ENCODE data around the gene DENND2A. TPM values are rescaled to one million over a fixed set of nuclear protein-coding genes. Genes with fewer than 3 reads are reported as not detected.

DENND2A gene
- total RNA-seq, 1 experiment from 2014 or later: not detected

- no TSS peak for BruUV-seq (replicated peaks)
- TF ChIP-seq CTCF (IDR thresholded peaks at IDR 0.05; ENCODE audit: unreplicated experiment): no peak
- peak overlapping the region; percentile 78 for H3K4me3 Mint-ChIP-seq (ENCODE audit: low read depth, unreplicated experiment)
- DNase-seq: no peak
- H3K9me3 Mint-ChIP-seq (ENCODE audit: low read depth, unreplicated experiment): no peaks in the 10 kb centered on the region
- no peaks in the 10 kb centered on the region for H3K27me3 Mint-ChIP-seq (ENCODE audit: unreplicated experiment)
- H3K4me1 Mint-ChIP-seq (ENCODE audit: low read depth, unreplicated experiment): peaks cover 11% of the 10 kb centered on the region
- CTCF ChIA-PET: interaction anchor here (0.7 to 1.7 kb wide), 3 partner anchors 18 to 614 kb away, joined by 3 to 4 read pairs (median 4); no protein-coding TSS in a partner anchor
- no peak overlapping the region for H3K27ac Mint-ChIP-seq (ENCODE audit: unreplicated experiment)
- peaks cover 22% of the 10 kb centered on the region for H3K36me3 Mint-ChIP-seq (ENCODE audit: insufficient read depth, unreplicated experiment)
- intact Hi-C loops (cut with micrococcal nuclease; ENCODE audit: unreplicated experiment): loop anchor here (5.0 kb wide), 1 partner anchor 338 kb away; the partner anchor contains the start of gene MRPS33
Measured at GRCh38 chr7:140674356-140674800, 33.8 kb upstream of the DENND2A start.

- no peak for TF ChIP-seq CTCF (IDR thresholded peaks at IDR 0.05; ENCODE audit: unreplicated experiment)
- intact Hi-C loops (cut with micrococcal nuclease; ENCODE audit: unreplicated experiment): loop anchor here (5.0 kb wide), 1 partner anchor 339 kb away; the partner anchor contains the start of gene MRPS33
- H3K27ac Mint-ChIP-seq (ENCODE audit: unreplicated experiment): peak overlapping the region; percentile 21
- no TSS peak for BruUV-seq (replicated peaks)
- no peaks in the 10 kb centered on the region for H3K27me3 Mint-ChIP-seq (ENCODE audit: unreplicated experiment)
- peaks cover 11% of the 10 kb centered on the region for H3K4me1 Mint-ChIP-seq (ENCODE audit: low read depth, unreplicated experiment)
- peaks cover 18% of the 10 kb centered on the region for H3K36me3 Mint-ChIP-seq (ENCODE audit: insufficient read depth, unreplicated experiment)
- CTCF ChIA-PET: interaction anchor here (0.7 to 1.7 kb wide), 4 partner anchors 17 to 614 kb away, joined by 3 to 4 read pairs (median 4); partner anchors contain the start of gene BRAF
- H3K9me3 Mint-ChIP-seq (ENCODE audit: low read depth, unreplicated experiment): no peaks in the 10 kb centered on the region
- H3K4me3 Mint-ChIP-seq (ENCODE audit: low read depth, unreplicated experiment): peak overlapping the region; percentile 78
- DNase-seq: no peak
Measured at GRCh38 chr7:140673774-140674155, 33.2 kb upstream of the DENND2A start.

- no TSS peak for BruUV-seq (replicated peaks)
- no peak for TF ChIP-seq CTCF (IDR thresholded peaks at IDR 0.05; ENCODE audit: unreplicated experiment)
- H3K4me1 Mint-ChIP-seq (ENCODE audit: low read depth, unreplicated experiment): peaks cover 11% of the 10 kb centered on the region
- intact Hi-C loops (cut with micrococcal nuclease; ENCODE audit: unreplicated experiment): loop anchor here (5.0 kb wide), 1 partner anchor 339 kb away; the partner anchor contains the start of gene MRPS33
- H3K9me3 Mint-ChIP-seq (ENCODE audit: low read depth, unreplicated experiment): no peaks in the 10 kb centered on the region
- CTCF ChIA-PET: interaction anchor here (0.6 to 1.7 kb wide), 5 partner anchors 17 to 613 kb away, joined by 3 to 4 read pairs (median 3); partner anchors contain the start of gene BRAF
- DNase-seq: peak; percentile 62
- H3K4me3 Mint-ChIP-seq (ENCODE audit: low read depth, unreplicated experiment): peak overlapping the region; percentile 78
- H3K27ac Mint-ChIP-seq (ENCODE audit: unreplicated experiment): peak overlapping the region; percentile 21
- H3K27me3 Mint-ChIP-seq (ENCODE audit: unreplicated experiment): no peaks in the 10 kb centered on the region
- H3K36me3 Mint-ChIP-seq (ENCODE audit: insufficient read depth, unreplicated experiment): peaks cover 18% of the 10 kb centered on the region
Measured at GRCh38 chr7:140673063-140673773, 32.6 kb upstream of the DENND2A start.

GRCh38 chr7:140672382-140673062 is 31.9 kb upstream of the DENND2A start, which contains the start of gene ADCK2:
TSS of gene ADCK2 (plus strand) at chr7:140672945. CDS start at chr7:140673331, 386 bp downstream.
- H3K4me1 Mint-ChIP-seq (ENCODE audit: low read depth, unreplicated experiment): peaks cover 11% of the 10 kb centered on the region
- no TSS peak for BruUV-seq (replicated peaks)
- peak within 1 kb of the TSS; percentile 21 for H3K27ac Mint-ChIP-seq (ENCODE audit: unreplicated experiment)
- CTCF ChIA-PET: interaction anchor here (0.6 to 1.7 kb wide), 2 partner anchors 16 to 49 kb away, joined by 3 to 4 read pairs; no protein-coding TSS in a partner anchor
- H3K4me3 Mint-ChIP-seq (ENCODE audit: low read depth, unreplicated experiment): peak within 1 kb of the TSS; percentile 78
- peak; percentile 63 for DNase-seq
- TF ChIP-seq CTCF (IDR thresholded peaks at IDR 0.05; ENCODE audit: unreplicated experiment): no peak
- H3K36me3 Mint-ChIP-seq (ENCODE audit: insufficient read depth, unreplicated experiment): peaks cover 18% of the 10 kb centered on the region
- H3K27me3 Mint-ChIP-seq (ENCODE audit: unreplicated experiment): no peaks in the 10 kb centered on the region
- intact Hi-C loops (cut with micrococcal nuclease; ENCODE audit: unreplicated experiment): loop anchor here (5.0 kb wide), 1 partner anchor 340 kb away; the partner anchor contains the start of gene MRPS33
- no peaks in the 10 kb centered on the region for H3K9me3 Mint-ChIP-seq (ENCODE audit: low read depth, unreplicated experiment)
